Measurements from ENCODE around the gene ETV2. TPM values are rescaled to one million over a fixed set of nuclear protein-coding genes. Genes with fewer than 3 reads are reported as not detected.
"Not testable (repeated sequence)": the region's sequence is repeated elsewhere in the genome, so short reads cannot be mapped to it uniquely, and the experiment has no call there.

ETV2 gene
- total RNA-seq, 6 experiments from 2014 or later = 0.38 to 1.2 (median 0.57) TPM; not detected in 2

DNA sequence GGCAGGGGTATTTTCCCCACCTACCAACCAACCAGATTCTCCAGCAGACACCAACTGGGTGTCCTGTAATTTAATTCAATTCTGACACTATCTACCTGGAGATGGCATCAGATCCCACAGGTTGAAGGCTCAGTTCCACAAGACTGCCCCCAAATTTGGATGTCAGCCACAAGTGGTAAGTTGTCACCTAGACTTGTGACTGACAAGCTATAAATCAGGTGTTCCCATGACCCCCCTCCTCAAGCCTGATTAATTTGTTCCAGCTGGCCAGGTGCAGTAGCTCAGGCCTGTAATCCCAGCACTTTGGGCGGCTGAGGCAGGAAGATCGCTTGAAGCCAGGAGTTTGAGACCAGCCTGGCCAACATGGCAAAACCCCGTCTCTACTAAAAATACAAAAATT, 39.6 kb upstream of the ETV2 start:
- Histone ChIP-seq H3K27ac (no peak overlapping the region), H3K4me1 (no peaks in the 10 kb centered on the region), H3K36me3 (no peaks in the 10 kb centered on the region), H3K9me3 (no peaks in the 10 kb centered on the region), H3K4me3 (no peak overlapping the region), H3K27me3 (no peaks in the 10 kb centered on the region)
- DNase-seq (no peak), ATAC-seq (no peak)
- TF ChIP-seq POLR2A (IDR thresholded peaks at IDR 0.05) = no peak
- no CpG with 5 or more reads among the region's 3 CpGs for WGBS (ENCODE audit: insufficient coverage, low coverage, low lambda C conversion rate, missing lambda C conversion rate)
- intact Hi-C loops (cut with DNase I) = no loop called here

GRCh38 chr19:35604436-35604835, 37.1 kb upstream of the ETV2 start:
- intact Hi-C loops (cut with DNase I); H3K4me1 ChIP-seq; H3K27me3 ChIP-seq; H3K4me3 ChIP-seq; H3K27ac ChIP-seq; H3K36me3 ChIP-seq; ATAC-seq; DNase-seq; H3K9me3 ChIP-seq: not testable (repeated sequence)
- whole genome bisulfite sequencing (ENCODE audit: insufficient coverage, low coverage, low lambda C conversion rate, missing lambda C conversion rate) = 72% methylated on average over 4 of the region's 4 CpGs

- H3K36me3 ChIP-seq; ATAC-seq; H3K27me3 ChIP-seq; intact Hi-C loops (cut with DNase I); H3K9me3 ChIP-seq; H3K4me1 ChIP-seq; H3K27ac ChIP-seq; H3K4me3 ChIP-seq; DNase-seq: not testable (repeated sequence)
- WGBS (ENCODE audit: insufficient coverage, low coverage, low lambda C conversion rate, missing lambda C conversion rate) = 85% methylated on average over 8 of the region's 8 CpGs
Observed at GRCh38 chr19:35607170-35607569, 34.4 kb upstream of the ETV2 start.

- no peaks in the 10 kb centered on the region for H3K9me3 ChIP-seq
- H3K27me3 ChIP-seq = no peaks in the 10 kb centered on the region
- peaks cover 0 to 3% (median 0%) of the 10 kb centered on the region in 4 donors for H3K4me1 ChIP-seq
- 53% methylated on average over 3 of the region's 3 CpGs for WGBS (ENCODE audit: insufficient coverage, low coverage, low lambda C conversion rate, missing lambda C conversion rate)
- DNase-seq (no peak), ATAC-seq (no peak)
- H3K4me3 ChIP-seq = no peak overlapping the region
- TF ChIP-seq, protein P1, sequence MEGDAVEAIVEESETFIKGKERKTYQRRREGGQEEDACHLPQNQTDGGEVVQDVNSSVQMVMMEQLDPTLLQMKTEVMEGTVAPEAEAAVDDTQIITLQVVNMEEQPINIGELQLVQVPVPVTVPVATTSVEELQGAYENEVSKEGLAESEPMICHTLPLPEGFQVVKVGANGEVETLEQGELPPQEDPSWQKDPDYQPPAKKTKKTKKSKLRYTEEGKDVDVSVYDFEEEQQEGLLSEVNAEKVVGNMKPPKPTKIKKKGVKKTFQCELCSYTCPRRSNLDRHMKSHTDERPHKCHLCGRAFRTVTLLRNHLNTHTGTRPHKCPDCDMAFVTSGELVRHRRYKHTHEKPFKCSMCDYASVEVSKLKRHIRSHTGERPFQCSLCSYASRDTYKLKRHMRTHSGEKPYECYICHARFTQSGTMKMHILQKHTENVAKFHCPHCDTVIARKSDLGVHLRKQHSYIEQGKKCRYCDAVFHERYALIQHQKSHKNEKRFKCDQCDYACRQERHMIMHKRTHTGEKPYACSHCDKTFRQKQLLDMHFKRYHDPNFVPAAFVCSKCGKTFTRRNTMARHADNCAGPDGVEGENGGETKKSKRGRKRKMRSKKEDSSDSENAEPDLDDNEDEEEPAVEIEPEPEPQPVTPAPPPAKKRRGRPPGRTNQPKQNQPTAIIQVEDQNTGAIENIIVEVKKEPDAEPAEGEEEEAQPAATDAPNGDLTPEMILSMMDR (IDR thresholded peaks at IDR 0.05) = no peak
- TF ChIP-seq POLR2A (IDR thresholded peaks at IDR 0.05) = no peak
- H3K36me3 ChIP-seq = no peaks in the 10 kb centered on the region
- H3K27ac ChIP-seq = no peak overlapping the region
- intact Hi-C loops (cut with DNase I) = no loop called here
Observed at GRCh38 chr19:35607661-35608060, 33.9 kb upstream of the ETV2 start.

DNA sequence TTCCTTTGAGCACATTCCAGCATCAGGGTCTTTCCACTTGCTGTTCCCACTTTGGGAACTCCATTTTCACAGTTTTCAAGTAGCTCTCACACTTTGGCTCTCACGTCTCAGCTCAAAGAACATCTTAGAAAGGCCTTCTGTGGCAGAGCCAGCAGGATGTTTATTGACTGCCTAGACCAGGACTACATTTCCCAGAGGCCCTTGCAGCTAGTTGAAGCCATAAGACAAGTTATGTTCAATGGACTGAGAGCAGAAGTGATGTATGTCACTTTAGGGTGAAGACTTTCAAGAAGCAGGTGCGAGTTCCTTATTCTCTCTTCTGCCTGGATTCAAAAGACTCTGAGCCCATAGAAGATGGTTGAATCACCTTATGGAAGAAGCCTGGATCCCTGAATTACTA, 33.3 kb upstream of the ETV2 start:
- TF ChIP-seq POLR2A (IDR thresholded peaks at IDR 0.05) = no peak
- Histone ChIP-seq H3K9me3 (no peaks in the 10 kb centered on the region), H3K36me3 (no peaks in the 10 kb centered on the region), H3K27me3 (no peaks in the 10 kb centered on the region), H3K4me3 (no peak overlapping the region), H3K4me1 (peaks cover 0 to 5% (median 2%) of the 10 kb centered on the region in 4 donors), H3K27ac (no peak overlapping the region)
- ATAC-seq = no peak
- WGBS (ENCODE audit: insufficient coverage, low coverage, low lambda C conversion rate, missing lambda C conversion rate) = 46% methylated on average over 2 of the region's 2 CpGs
- intact Hi-C loops (cut with DNase I) = no loop called here
- no peak for DNase-seq

- Histone ChIP-seq H3K27me3 (no peaks in the 10 kb centered on the region), H3K4me3 (no peak overlapping the region), H3K9me3 (no peaks in the 10 kb centered on the region), H3K27ac (no peak overlapping the region), H3K36me3 (no peaks in the 10 kb centered on the region), H3K4me1 (peaks cover 0 to 5% (median 2%) of the 10 kb centered on the region in 4 donors)
- ATAC-seq (no peak), DNase-seq (no peak)
- TF ChIP-seq, protein P1 (IDR thresholded peaks at IDR 0.05) = no peak
- TF ChIP-seq POLR2A (IDR thresholded peaks at IDR 0.05) = no peak
- 0% methylated on average over 1 of the region's 6 CpGs for WGBS (ENCODE audit: insufficient coverage, low coverage, low lambda C conversion rate, missing lambda C conversion rate)
- intact Hi-C loops (cut with DNase I) = no loop called here
Observed at GRCh38 chr19:35609851-35610353, 31.6 kb upstream of the ETV2 start.

DNA sequence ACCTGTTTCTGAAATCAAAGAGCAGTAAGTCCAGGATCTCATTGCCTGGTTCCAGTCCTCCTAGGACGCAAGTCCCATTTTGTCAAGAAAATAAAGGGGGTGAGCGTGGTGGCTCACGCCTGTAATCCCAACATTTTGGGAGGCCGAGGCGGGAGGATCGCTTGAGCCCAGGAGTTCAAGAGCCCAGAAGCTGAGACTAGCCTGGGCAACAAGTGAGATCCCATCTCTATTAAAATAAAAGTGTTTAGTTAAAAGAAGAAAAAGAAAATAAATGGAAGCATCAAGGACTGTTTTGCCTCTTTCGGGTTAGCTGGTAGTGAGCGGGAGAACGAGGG, 29.4 kb upstream of the ETV2 start:
- no peak overlapping the region for H3K27ac ChIP-seq
- no peaks in the 10 kb centered on the region for H3K36me3 ChIP-seq
- TF ChIP-seq POLR2A (IDR thresholded peaks at IDR 0.05) = no peak
- TF ChIP-seq, protein P1 (IDR thresholded peaks at IDR 0.05) = no peak
- 43% methylated on average over 9 of the region's 9 CpGs for WGBS (ENCODE audit: insufficient coverage, low coverage, low lambda C conversion rate, missing lambda C conversion rate)
- no peaks in the 10 kb centered on the region for H3K9me3 ChIP-seq
- ATAC-seq (no peak), DNase-seq (no peak)
- intact Hi-C loops (cut with DNase I) = no loop called here
- peak overlapping the region; percentile 68 to 74 (median 68) for H3K4me3 ChIP-seq
- no peaks in the 10 kb centered on the region for H3K27me3 ChIP-seq
- peaks cover 0 to 5% (median 2%) of the 10 kb centered on the region in 4 donors for H3K4me1 ChIP-seq

Data from right lobe of liver (tissue), 6 donors.